Stimulated activated CD4-positive, alpha-beta T cell treated with anti-CD3 and anti-CD28 coated beads, Interleukin-15, amount 100 ng/mL, for 48 hours (primary cell): ENCODE measurements around the gene ATP5F1D.

ENCODE experiments used
- DNase-seq, 2 donors: peaks; one replicate each; pipeline ENCODE4 v3.0.0-alpha.2; 2020; ENCODE audit warnings: low read depth in 2 of 2

Gene ATP5F1D

GRCh38 chr19:1247748-1248138 is 6.2 kb downstream of the ATP5F1D start:
- no peak for DNase-seq

- DNase-seq: no peak
Measured at GRCh38 chr19:1248139-1248785, 6.7 kb downstream of the ATP5F1D start, which contains the start of gene MIDN. TSS of gene MIDN (plus strand) at chr19:1248583. CDS start at chr19:1250297, 1,714 bp downstream.

GRCh38 chr19:1248786-1249297 is 7.3 kb downstream of the ATP5F1D start:
- DNase-seq: peak in 1 of 2 donors; percentile 76

- DNase-seq: peak; percentile 86 to 92
Measured at GRCh38 chr19:1249298-1249989, 7.9 kb downstream of the ATP5F1D start.

GRCh38 chr19:1249990-1250436 is 8.5 kb downstream of the ATP5F1D start:
- no peak for DNase-seq

GRCh38 chr19:1250437-1251260 is 9.1 kb downstream of the ATP5F1D start:
- no peak for DNase-seq

GRCh38 chr19:1251330-1252220 is 10.0 kb downstream of the ATP5F1D start:
- DNase-seq: no peak

- DNase-seq: no peak
Measured at GRCh38 chr19:1252221-1252820, 10.8 kb downstream of the ATP5F1D start.

- DNase-seq: peak in 1 of 2 donors; percentile 63
Measured at GRCh38 chr19:1252821-1253513, 11.4 kb downstream of the ATP5F1D start.

GRCh38 chr19:1253514-1254080 is 12.0 kb downstream of the ATP5F1D start:
- no peak for DNase-seq

- DNase-seq: no peak
Measured at GRCh38 chr19:1254081-1254527, 12.6 kb downstream of the ATP5F1D start.

- DNase-seq: no peak
Measured at GRCh38 chr19:1254530-1255185, 13.1 kb downstream of the ATP5F1D start.

- no peak for DNase-seq
Measured at GRCh38 chr19:1255186-1256161, 13.9 kb downstream of the ATP5F1D start.

- no peak for DNase-seq
Measured at GRCh38 chr19:1256646-1257474, 15.3 kb downstream of the ATP5F1D start.

- no peak for DNase-seq
Measured at GRCh38 chr19:1257475-1258162, 16.1 kb downstream of the ATP5F1D start.

GRCh38 chr19:1258163-1258492 is 16.6 kb downstream of the ATP5F1D start:
- no peak for DNase-seq
